ENCODE measurements around the gene PDCD4. TPM values are rescaled to one million over a fixed set of nuclear protein-coding genes. Genes with fewer than 3 reads are reported as not detected.

The PDCD4 gene
- total RNA-seq, 1 donor from 2014 or later = 106 TPM

DNA sequence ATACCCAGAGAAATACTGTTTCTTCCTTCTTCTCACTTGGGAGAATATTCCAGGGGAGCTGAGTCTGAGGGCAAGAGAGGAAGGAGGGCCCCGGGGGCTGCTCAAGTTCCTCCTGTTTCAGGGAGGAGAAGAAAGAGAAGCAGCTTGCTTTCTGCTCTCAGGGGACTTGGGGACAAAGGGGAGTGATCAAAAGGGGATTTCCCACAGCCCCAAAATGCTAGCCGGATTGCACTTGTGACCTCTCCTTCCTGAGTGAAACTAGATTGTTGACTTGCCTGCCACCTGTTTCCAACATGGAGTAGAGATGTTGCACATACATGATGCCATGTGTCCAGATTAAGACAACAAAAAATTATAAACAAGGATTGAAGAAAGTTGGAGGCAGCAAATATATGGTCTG, 28.7 kb upstream of the PDCD4 start:
- H3K27ac Mint-ChIP-seq (ENCODE audit: unreplicated experiment) = peak overlapping the region; percentile 20
- DNase-seq (ENCODE audit: extremely low spot score, unreplicated experiment) = no peak
- H3K36me3 Mint-ChIP-seq (ENCODE audit: unreplicated experiment) = no peaks in the 10 kb centered on the region
- H3K4me3 Mint-ChIP-seq (ENCODE audit: unreplicated experiment) = no peak overlapping the region
- H3K9me3 Mint-ChIP-seq (ENCODE audit: unreplicated experiment) = no peaks in the 10 kb centered on the region
- TF ChIP-seq, protein P1, sequence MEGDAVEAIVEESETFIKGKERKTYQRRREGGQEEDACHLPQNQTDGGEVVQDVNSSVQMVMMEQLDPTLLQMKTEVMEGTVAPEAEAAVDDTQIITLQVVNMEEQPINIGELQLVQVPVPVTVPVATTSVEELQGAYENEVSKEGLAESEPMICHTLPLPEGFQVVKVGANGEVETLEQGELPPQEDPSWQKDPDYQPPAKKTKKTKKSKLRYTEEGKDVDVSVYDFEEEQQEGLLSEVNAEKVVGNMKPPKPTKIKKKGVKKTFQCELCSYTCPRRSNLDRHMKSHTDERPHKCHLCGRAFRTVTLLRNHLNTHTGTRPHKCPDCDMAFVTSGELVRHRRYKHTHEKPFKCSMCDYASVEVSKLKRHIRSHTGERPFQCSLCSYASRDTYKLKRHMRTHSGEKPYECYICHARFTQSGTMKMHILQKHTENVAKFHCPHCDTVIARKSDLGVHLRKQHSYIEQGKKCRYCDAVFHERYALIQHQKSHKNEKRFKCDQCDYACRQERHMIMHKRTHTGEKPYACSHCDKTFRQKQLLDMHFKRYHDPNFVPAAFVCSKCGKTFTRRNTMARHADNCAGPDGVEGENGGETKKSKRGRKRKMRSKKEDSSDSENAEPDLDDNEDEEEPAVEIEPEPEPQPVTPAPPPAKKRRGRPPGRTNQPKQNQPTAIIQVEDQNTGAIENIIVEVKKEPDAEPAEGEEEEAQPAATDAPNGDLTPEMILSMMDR (IDR thresholded peaks at IDR 0.05) = no peak
- H3K4me1 Mint-ChIP-seq (ENCODE audit: unreplicated experiment) = peaks cover 60% of the 10 kb centered on the region
- H3K27me3 Mint-ChIP-seq (ENCODE audit: unreplicated experiment) = peaks cover 3% of the 10 kb centered on the region

DNA sequence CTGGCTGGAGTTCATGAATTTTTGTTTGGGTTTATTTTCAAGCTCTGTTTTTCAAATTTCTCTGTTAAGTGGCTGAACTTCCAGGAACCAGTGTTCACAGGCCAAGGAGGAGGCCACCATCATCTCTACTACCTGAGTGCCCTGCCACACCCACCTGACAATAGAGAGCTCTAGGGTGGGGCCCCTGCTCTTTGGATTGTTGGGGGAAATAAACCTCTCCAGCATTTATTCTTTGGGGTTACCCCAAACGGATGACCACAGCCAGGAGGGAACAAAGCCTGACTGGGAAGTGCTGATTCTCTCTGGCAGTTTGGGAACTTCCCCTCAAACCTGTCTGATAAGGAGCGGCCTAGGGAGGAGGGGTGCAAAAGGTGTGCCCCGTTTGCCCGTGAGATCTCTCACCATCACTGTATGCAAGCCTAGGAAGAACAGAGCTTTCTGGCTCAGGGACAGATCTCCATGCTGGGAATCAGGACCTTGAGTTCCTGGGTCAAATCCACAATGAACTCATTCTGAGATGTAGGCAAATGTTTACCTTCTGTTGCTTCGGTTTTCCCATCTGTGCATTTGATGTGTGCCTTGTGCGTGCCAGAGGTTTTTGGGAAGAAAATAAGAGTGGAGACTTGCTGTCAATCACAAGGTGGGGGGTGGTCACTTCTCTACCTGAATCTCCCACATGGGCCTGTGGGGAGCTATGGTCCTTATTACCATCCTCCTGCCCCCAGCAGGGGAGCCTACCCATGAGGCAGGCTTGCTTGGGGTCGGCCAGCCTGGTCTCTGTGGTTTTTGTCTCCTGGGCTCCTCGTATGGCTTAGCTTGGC, 27.7 kb upstream of the PDCD4 start:
- no peaks in the 10 kb centered on the region for H3K9me3 Mint-ChIP-seq (ENCODE audit: unreplicated experiment)
- H3K27me3 Mint-ChIP-seq (ENCODE audit: unreplicated experiment) = peaks cover 3% of the 10 kb centered on the region
- no peak overlapping the region for H3K27ac Mint-ChIP-seq (ENCODE audit: unreplicated experiment)
- H3K4me1 Mint-ChIP-seq (ENCODE audit: unreplicated experiment) = peaks cover 54% of the 10 kb centered on the region
- DNase-seq (ENCODE audit: extremely low spot score, unreplicated experiment) = no peak
- H3K4me3 Mint-ChIP-seq (ENCODE audit: unreplicated experiment) = no peak overlapping the region
- no peaks in the 10 kb centered on the region for H3K36me3 Mint-ChIP-seq (ENCODE audit: unreplicated experiment)
- TF ChIP-seq, protein P1 (IDR thresholded peaks at IDR 0.05) = no peak

DNA sequence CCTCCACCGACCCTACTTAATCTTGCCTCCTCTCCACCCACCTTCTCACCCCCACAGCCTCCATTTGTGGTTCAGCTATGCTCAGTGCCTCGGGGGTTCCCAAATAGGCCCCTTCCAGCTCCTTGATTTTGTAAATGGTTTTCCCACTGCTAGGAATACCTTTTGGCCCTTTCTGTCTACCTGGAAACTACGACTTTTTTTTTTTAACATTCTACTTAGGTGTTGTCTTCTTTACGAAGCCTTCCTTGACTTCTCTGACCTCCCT, 27.2 kb upstream of the PDCD4 start:
- H3K27me3 Mint-ChIP-seq (ENCODE audit: unreplicated experiment) = peaks cover 3% of the 10 kb centered on the region
- no peak overlapping the region for H3K27ac Mint-ChIP-seq (ENCODE audit: unreplicated experiment)
- H3K36me3 Mint-ChIP-seq (ENCODE audit: unreplicated experiment) = no peaks in the 10 kb centered on the region
- TF ChIP-seq, protein P1 (IDR thresholded peaks at IDR 0.05) = no peak
- no peaks in the 10 kb centered on the region for H3K9me3 Mint-ChIP-seq (ENCODE audit: unreplicated experiment)
- no peak overlapping the region for H3K4me3 Mint-ChIP-seq (ENCODE audit: unreplicated experiment)
- peaks cover 48% of the 10 kb centered on the region for H3K4me1 Mint-ChIP-seq (ENCODE audit: unreplicated experiment)
- no peak for DNase-seq (ENCODE audit: extremely low spot score, unreplicated experiment)

DNA sequence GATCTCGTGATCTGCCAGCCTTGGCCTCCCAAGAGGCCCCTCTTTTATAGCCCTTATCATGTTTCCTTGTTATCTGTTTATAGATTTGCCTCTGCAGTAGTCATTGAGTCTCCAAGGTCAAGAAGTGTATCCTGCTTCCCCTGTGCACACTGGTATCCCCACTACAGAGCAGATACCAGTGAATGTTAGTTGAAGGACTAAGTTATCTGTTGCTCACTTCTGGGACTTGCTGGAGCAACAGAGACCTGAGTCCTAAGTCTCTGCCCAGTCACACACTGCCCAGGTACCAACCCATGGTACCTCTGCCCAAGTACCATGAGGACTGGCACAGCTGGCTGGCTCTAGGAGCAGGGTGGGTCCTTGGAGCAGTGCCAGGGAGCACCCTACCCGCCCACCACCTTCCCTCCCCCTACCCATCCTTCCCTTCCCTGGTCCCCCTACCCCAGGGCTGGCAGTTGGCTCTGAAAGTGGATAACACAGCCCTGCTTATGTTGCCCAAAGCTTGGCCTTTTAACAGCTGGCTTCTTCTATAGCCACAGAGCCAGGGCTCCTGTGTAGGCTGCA, 26.5 kb upstream of the PDCD4 start:
- Mint-ChIP-seq H3K27ac (ENCODE audit: unreplicated experiment) (no peak overlapping the region), H3K9me3 (ENCODE audit: unreplicated experiment) (no peaks in the 10 kb centered on the region), H3K36me3 (ENCODE audit: unreplicated experiment) (no peaks in the 10 kb centered on the region), H3K4me3 (ENCODE audit: unreplicated experiment) (no peak overlapping the region), H3K4me1 (ENCODE audit: unreplicated experiment) (peaks cover 41% of the 10 kb centered on the region), H3K27me3 (ENCODE audit: unreplicated experiment) (peaks cover 3% of the 10 kb centered on the region)
- TF ChIP-seq, protein P1 (IDR thresholded peaks at IDR 0.05) = no peak
- DNase-seq (ENCODE audit: extremely low spot score, unreplicated experiment) = no peak

DNA sequence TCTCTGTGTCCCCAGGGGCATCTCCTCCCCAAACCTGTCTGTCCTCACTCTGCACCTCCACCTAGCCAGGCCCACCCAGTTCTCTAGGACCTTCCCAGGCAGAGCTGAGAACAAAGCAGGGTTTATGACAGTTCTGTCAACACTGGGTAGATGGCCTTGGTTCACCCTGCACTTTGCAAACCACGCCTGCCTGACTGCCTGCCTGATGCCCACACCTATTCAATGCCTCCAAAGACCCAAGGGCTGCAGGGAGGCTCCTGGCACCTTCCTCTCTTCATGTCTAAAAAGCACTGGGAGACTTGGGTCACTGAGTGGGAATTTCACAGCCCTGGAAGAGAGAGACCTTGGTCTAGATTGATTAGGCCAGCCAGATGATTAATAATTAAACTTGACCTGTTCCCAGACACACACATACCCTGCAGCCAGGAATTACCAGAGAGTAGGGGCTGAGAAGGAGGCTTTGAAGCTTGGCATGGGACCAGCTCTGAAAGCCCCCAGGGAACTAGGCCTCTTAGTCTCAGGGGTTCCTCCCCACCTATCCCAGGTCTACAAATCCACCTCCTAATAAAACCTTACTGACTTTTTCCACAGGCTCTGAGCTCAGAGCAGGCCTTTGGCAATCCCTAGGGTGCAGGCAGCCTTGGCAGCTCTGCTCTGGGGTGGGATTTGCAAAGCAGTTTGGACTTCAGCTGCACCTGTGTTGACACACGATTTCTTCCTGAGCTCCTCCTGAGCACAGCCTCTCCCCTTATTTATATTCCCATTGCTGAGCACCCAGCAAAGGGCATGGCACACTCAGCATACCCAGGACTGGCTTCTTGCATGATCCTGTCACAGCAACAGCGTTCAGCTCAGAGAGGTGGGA, 25.7 kb upstream of the PDCD4 start:
- no peaks in the 10 kb centered on the region for H3K36me3 Mint-ChIP-seq (ENCODE audit: unreplicated experiment)
- peaks cover 3% of the 10 kb centered on the region for H3K27me3 Mint-ChIP-seq (ENCODE audit: unreplicated experiment)
- peaks cover 38% of the 10 kb centered on the region for H3K4me1 Mint-ChIP-seq (ENCODE audit: unreplicated experiment)
- H3K4me3 Mint-ChIP-seq (ENCODE audit: unreplicated experiment) = no peak overlapping the region
- H3K9me3 Mint-ChIP-seq (ENCODE audit: unreplicated experiment) = no peaks in the 10 kb centered on the region
- DNase-seq (ENCODE audit: extremely low spot score, unreplicated experiment) = no peak
- TF ChIP-seq, protein P1 (IDR thresholded peaks at IDR 0.05) = no peak
- H3K27ac Mint-ChIP-seq (ENCODE audit: unreplicated experiment) = no peak overlapping the region
